Tibial nerve (tissue), 4 donors: ENCODE results near the gene TOP2A. TPM values are rescaled to one million over a fixed set of nuclear protein-coding genes. Genes with fewer than 3 reads are reported as not detected.

ENCODE experiments used
- DNase-seq, 2 donors: peaks; one replicate each; pipeline ENCODE4 v3.0.0-alpha.2; 2019; ENCODE audit warnings: low spot score in 2 of 2
- H3K27ac ChIP-seq, 4 donors: fragments of 200-600 bp; sonication (generic) in 3 of 4; one replicate each; pipeline ENCODE4 v1.5.1; 2017 to 2019; ENCODE audit warnings: mild to moderate bottlenecking in 1 of 4
- H3K27me3 ChIP-seq, 2 donors: fragments of 200-600 bp; sonication (generic) in 1 of 2; one replicate each; pipeline versions ENCODE4 v1.5.1 to v1.6.0; 2017 to 2019
- H3K36me3 ChIP-seq, 3 donors: fragments of 200-600 bp; sonication (generic); one replicate each; pipeline ENCODE4 v1.5.1; 2018 to 2019
- H3K4me1 ChIP-seq, 4 donors: fragments of 200-600 bp; sonication (generic) in 3 of 4; one replicate each; pipeline ENCODE4 v1.5.1; 2017 to 2019
- H3K4me3 ChIP-seq, 4 donors: fragments of 200-600 bp; sonication (generic) in 3 of 4; one replicate each; pipeline ENCODE4 v1.5.1; 2017 to 2019; ENCODE audit warnings: mild to moderate bottlenecking in 1 of 4, moderate library complexity in 1 of 4
- H3K9me3 ChIP-seq, 4 donors: fragments of 200-600 bp; sonication (generic) in 3 of 4; one replicate each; pipeline ENCODE4 v1.5.1; 2017 to 2019
- CTCF ChIP-seq, 5 experiments: fragments of 200-600 bp in 3 of 5; fragments of 450-650 bp in 2 of 5; sonication (generic) in 3 of 5; IDR thresholded peaks; one replicate each; pipeline ENCODE4 v1.5.1; 2016 to 2019; ENCODE audit warnings: antibody characterized with exemption in 5 of 5, mild to moderate bottlenecking in 3 of 5, moderate library complexity in 2 of 5
- EP300 ChIP-seq, 2 donors: sonication (generic); formaldehyde crosslinking; IDR thresholded peaks; one replicate each; pipeline ENCODE4 v1.6.1; 2017; ENCODE audit warnings: antibody characterized with exemption in 2 of 2, mild to moderate bottlenecking in 1 of 2
- POLR2A ChIP-seq, 2 donors: fragments of 450-650 bp; IDR thresholded peaks; one replicate each; pipeline ENCODE4 v1.6.1; 2017; ENCODE audit warnings: antibody characterized with exemption in 2 of 2, mild to moderate bottlenecking in 2 of 2, moderate library complexity in 2 of 2
- WGBS, 2 donors: methylation state at CpG; one replicate each; pipeline ENCODE4 v1.1.5; 2018; 5-methylcytosine and 5-hydroxymethylcytosine counted together
- small RNA-seq: library from RNA; depleted of rRNA; stranded (forward); fragments of <200 nt; gene quantifications from one replicate; pipeline ENCODE3, GENCODE V24; 2016
- total RNA-seq, 4 donors: library from RNA; depleted of rRNA; stranded (reverse); fragments of >200 nt; gene quantifications; one replicate each; pipeline ENCODE4 v1.1.0, GENCODE V29; 2016

Gene TOP2A
- total RNA-seq, 4 donors from 2014 or later = 0.21 to 7.1 (median 2.6) TPM

- no peak for TF ChIP-seq CTCF (IDR thresholded peaks at IDR 0.05)
- TF ChIP-seq POLR2A (IDR thresholded peaks at IDR 0.05) = no peak
- TF ChIP-seq EP300 (IDR thresholded peaks at IDR 0.05) = peak in 1 of 2 donors; percentile 50
- H3K4me1 ChIP-seq = peaks cover 3 to 82% (median 61%) of the 10 kb centered on the region in 4 donors
- no peak overlapping the region for H3K4me3 ChIP-seq
- H3K36me3 ChIP-seq = no peaks in the 10 kb centered on the region
- no peaks in the 10 kb centered on the region for H3K27me3 ChIP-seq
- H3K9me3 ChIP-seq = no peaks in the 10 kb centered on the region
- peak overlapping the region in 3 of 4 donors; percentile 51 to 98 (median 96) for H3K27ac ChIP-seq
- whole genome bisulfite sequencing, 2 donors = 49 to 61% methylated on average over 13 of the region's 13 CpGs
- no peak for DNase-seq
Measured at GRCh38 chr17:40338941-40339649, 78.6 kb downstream of the TOP2A start.

Small RNAs within 50 kb of the gene (small RNA-seq; reads per million reads assigned to genes)
- gene RF00019 = not detected
- gene RNA5SP441 = not detected

Other genes with a start within 250 kb of the TOP2A start
- gene RAPGEFL1, start 240.4 kb downstream of the TOP2A start, total RNA-seq = 10 to 100 TPM in 1 of 4 donors, 1 to 10 TPM in 3; 4.8 to 30.0 (median 6.9) TPM
- gene WIPF2, start 198.6 kb downstream of the TOP2A start, total RNA-seq = 10 to 100 TPM in 2 of 4 donors, 1 to 10 TPM in 2; 7.7 to 11.1 (median 9.5) TPM
- gene CDC6, start 130.0 kb downstream of the TOP2A start, total RNA-seq = 1 to 10 TPM in 1 of 4 donors, under 1 TPM in 3; 0.20 to 1.8 (median 0.43) TPM
- 10 to 100 TPM; 28.9 to 58.2 (median 46.4) TPM for gene RARA, start 108.7 kb downstream of the TOP2A start, total RNA-seq
- gene GJD3, start 53.2 kb downstream of the TOP2A start, total RNA-seq = not detected
- gene IGFBP4, start 25.6 kb upstream of the TOP2A start, total RNA-seq = 1,000 to 10,000 TPM in 1 of 4 donors, 100 to 1,000 TPM in 3; 675 to 1,301 (median 748) TPM
- gene TNS4, start 83.7 kb upstream of the TOP2A start, total RNA-seq = under 1 TPM in 1 of 4 donors, not detected in 3; 0.30 TPM
- 1 to 10 TPM in 1 of 4 donors, not detected in 3; 1.5 TPM for gene CCR7, start 147.6 kb upstream of the TOP2A start, total RNA-seq
- 100 to 1,000 TPM in 1 of 4 donors, 10 to 100 TPM in 3; 67.2 to 113 (median 95.1) TPM for gene SMARCE1, start 229.9 kb upstream of the TOP2A start, total RNA-seq
- 10 to 100 TPM in 1 of 4 donors, 1 to 10 TPM in 3; 2.7 to 17.9 (median 7.6) TPM for gene KRT222, start 247.3 kb upstream of the TOP2A start, total RNA-seq